Stimulated activated CD8-positive, alpha-beta memory T cell treated with anti-CD3 and anti-CD28 coated beads, Interleukin-4, amount 100 ng/mL, for 48 hours (primary cell): Measurements from ENCODE around the gene TGFBI.

ENCODE experiments used
- DNase-seq: peaks from one replicate; pipeline ENCODE4 v3.0.0-alpha.2; 2020

TGFBI gene

DNA sequence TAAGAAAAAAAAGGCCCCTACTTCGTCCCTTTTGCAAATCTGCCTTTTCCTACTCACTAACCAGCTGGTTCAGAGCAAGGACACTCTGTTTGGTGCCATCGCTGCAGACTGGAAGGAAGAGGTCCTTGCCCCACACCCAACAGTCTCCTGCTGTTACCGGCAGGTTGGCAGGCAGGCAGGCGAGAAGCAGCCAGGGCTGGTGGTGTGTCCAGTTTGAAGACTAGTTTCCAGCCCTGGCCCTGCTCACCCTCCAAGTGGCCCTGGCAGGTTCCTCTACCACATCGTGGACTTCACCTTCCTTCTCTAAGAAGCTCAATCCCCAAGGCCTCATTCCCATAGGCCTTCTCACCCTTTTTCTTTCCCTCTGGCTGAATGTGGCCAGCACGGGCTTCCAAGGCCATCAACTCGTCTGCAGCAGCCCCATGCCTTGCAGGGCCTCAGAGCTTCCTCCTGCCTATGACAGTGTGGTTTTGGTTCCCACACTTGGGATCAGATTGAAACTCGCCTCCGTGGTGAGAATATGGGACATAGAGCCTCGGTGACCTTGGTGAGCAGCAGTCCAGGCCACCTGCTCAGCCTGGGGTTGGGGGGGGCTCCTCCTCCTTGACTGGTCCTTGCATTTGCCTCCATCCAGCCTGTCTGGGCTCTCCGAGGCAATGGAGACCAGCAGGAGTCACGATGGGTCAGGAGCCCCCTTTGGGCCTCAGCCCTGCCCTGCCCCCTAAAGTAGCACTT, 22.9 kb downstream of the TGFBI start:
- DNase-seq: no peak

GRCh38 chr5:136052692-136053335, 24.0 kb downstream of the TGFBI start:
- no peak for DNase-seq

DNA sequence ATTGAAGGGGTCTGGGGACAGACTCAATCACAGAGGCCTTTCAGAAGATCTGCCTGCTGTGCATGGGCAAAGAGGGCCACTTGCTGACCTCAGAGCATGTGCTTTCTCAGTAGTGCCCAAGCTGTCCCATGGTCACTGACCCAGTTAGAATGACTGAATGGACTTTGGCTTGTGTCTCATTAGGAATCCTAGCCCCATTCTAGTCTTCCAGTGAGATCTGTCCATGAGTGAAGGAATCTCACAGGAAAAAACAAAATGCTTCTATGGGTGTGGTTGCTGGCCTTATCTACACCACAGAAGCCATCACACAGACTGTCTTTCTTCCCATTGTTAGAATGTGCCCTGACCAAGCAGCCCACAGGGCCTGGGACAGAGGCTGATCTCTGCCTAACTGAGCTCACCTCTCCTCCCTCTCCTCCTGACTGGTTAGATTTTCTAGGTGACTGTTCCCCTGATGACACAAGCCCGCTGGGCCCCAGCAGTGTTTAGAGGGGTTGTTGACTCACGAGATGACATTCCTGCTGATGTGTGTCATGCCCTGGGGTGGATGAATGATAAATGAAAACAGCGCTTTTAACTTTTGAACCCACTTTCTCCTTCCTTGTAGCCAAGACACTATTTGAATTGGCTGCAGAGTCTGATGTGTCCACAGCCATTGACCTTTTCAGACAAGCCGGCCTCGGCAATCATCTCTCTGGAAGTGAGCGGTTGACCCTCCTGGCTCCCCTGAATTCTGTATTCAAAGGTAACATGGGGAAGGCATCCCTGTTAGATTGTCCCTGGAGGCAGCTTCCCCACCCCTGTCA, 24.8 kb downstream of the TGFBI start:
- no peak for DNase-seq

DNA sequence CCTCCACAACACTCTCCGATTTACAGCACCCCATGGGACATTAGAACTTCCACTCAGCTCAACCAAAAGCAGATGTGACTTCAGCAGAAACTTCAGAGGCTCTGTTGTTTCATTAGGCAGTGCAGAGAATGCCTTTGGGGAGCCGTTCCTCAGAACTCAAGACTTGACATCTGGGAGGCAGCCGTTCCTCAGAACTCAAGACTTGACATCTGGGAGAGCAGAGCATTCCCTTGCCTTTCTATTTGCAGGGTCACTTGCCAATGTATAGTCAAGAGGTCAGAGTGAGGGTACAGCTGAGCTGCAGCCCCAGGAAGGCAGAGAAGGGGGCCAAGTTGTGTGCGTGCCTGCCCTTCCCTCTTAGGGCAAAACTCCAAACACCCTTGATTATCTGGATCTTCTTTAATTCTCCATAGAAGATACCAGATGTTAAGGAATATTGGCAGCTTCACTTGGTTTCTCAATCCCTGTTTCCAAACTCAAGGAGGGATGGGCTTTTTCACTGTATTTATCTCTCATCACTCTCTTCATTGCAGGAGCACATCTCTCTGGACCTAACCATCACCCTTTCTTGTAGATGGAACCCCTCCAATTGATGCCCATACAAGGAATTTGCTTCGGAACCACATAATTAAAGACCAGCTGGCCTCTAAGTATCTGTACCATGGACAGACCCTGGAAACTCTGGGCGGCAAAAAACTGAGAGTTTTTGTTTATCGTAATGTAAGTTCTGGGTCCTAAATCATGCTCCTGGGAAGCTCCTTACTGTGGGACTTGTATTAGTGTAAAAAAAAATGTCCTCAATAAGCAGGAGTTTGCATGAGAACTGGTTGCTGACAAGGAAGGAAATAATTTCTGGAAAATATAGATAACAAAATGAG, 25.6 kb downstream of the TGFBI start:
- DNase-seq: no peak

GRCh38 chr5:136055612-136056309, 27.0 kb downstream of the TGFBI start:
- no peak for DNase-seq

DNA sequence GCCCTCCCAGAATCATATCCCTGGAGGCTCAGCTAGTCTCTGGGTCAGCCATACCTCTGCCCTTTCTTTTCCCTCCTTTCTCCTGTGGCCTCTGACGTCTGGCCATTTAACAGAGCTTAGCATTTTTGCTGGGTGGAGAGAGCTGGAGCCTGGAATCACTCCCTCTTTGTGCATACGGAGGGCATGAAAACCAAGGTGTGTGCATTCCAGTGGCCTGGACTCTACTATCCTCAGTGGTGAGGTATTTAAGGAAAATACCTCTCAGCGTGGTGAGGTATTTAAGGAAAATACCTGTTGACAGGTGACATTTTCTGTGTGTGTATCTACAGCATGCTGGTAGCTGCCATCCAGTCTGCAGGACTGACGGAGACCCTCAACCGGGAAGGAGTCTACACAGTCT, 27.5 kb downstream of the TGFBI start:
- no peak for DNase-seq

GRCh38 chr5:136056771-136057335, 28.1 kb downstream of the TGFBI start:
- no peak for DNase-seq

DNA sequence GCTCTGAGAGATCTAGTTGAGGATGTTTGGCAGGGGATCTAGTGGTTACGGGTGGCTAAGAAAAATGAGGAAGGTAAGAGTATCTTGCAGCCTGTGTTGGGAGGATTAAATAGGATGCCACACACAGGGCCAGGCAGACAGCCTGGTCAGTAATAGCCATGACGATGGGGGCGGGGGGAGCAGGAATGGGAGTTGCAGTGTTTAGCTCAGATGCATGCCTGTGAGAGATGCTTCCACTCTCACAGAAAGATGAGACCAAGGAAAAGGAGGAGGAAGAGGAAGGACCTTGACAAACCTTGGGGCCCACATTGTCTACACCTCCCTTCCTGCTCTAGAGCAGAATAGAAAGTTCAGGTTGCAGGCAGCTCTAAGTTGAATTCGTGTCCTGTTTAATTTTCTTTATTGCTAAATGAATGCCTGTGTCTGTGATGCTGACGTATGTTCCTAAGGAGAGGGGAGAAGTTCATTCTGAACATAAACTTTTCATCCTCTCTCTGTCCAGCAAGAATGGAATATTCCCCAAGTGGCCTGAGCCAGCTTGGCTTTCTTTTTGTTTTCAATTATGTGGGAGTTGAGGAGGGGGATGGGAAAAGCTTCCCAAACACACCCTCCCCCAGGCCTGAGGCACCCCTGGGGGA, 28.7 kb downstream of the TGFBI start:
- DNase-seq: no peak

- no peak for DNase-seq
Observed at GRCh38 chr5:136058039-136058971, 29.5 kb downstream of the TGFBI start.

- DNase-seq: no peak
Observed at GRCh38 chr5:136058972-136059354, 30.2 kb downstream of the TGFBI start.

- DNase-seq: no peak
Observed at GRCh38 chr5:136060963-136061362, 32.2 kb downstream of the TGFBI start.

DNA sequence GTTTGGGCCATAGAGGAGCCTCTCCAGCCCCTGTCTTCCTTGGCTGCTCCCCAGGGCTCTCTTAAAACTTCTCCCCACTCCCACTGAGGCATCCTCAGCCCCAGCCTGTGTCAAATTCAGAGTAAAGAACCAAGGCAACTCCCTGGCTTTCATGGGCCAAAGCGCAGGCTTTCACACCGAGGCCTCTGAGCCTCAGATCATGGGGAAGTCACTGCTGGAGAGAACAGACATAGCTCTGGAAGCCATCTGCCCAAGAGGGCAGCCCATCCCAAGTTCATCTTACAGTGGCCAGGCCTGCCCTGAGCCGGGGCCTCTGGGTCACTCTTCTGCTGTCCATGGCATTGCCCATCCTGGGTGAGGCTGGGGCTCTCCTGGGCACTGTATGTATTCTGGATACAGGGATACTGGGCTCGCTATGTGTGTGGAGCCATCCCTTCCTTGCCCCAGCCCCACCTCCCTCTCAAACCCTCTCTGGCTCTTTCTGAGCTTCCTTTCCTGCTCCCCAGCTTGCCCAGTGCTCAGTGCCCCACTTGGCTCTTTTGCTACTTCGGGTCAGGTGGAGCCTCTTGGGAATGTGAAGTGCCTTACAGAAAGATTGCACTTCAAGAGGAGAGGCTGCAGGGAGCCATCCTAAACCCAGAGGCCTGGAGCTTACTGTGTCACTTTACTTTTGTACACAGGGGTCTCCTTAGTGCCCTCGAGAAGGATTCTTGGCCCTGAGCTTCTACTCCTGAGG, 33.0 kb downstream of the TGFBI start:
- DNase-seq: no peak

DNA sequence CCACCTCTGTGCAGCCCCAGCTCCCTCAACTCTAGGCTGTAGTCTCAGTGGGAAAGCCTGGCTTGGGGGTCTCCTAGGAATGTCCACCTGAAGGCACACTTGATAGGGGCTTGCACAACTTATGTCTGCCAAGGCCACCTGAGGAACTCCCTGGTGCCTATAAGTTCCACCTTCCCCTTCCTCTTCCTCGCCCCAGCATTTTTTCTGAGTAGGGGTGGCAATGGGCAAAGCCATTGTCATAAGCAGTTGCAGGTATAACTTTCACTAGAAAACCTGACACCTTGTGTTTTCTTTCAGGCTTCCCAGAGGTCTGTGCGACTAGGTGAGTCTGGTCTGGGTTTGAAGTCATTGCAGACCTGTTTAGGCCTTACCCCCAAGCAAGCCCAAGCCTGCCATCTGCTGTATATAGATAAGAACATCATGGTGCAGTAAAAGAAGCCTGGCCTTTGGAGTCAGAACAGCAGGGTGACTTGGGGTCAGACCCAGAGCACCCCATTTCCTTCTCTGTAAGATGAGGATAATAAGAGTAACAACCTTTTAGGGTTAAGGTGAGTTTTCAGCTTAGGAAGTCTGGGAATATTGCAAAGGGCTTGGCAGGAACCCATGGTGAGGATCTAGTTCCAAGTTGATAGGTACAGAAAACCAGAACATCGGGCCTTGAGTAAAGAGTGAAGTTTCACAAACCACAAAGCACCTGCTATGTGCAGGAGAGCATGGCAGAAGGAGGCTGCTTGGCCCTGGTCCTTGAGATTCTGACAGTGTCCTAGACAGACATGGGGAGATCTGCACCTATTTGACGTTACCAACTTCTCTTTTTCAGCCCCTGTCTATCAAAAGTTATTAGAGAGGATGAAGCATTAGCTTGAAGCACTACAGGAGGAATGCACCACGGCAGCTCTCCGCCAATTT, 33.8 kb downstream of the TGFBI start:
- no peak for DNase-seq

DNA sequence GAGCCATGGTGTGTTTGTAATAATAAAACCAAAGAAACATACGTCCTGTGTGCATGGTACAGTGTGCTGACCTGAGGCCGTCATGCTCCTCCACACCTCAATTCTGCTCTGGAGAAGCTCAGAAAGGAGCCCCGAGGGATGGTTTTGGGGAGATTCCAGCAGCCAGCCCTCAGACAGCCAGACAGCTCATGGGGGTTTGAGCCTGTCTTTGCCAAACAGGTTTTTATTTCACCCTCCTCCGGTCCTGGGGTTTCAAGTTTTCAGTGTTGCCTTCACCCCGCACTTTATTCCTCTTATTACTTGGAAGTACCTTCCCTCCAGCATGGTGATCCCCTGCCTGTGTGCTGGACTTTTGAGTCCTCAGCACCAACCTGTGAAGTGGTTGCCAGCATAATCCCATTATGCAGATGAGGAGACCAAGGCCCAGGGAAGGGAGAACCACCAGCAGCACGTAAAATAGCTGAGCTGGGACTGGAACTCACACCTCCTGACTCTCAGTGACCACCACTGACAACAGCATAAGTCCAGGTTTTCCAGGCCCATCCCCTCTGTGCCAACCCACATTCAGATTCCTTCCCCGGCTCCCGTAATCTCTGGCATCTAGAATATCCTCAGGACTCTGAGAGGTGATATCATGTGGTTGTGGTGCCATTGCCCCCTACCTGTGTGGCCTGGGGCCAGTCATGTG, 35.1 kb downstream of the TGFBI start:
- no peak for DNase-seq

GRCh38 chr5:136064510-136064909, 35.7 kb downstream of the TGFBI start:
- no peak for DNase-seq

DNA sequence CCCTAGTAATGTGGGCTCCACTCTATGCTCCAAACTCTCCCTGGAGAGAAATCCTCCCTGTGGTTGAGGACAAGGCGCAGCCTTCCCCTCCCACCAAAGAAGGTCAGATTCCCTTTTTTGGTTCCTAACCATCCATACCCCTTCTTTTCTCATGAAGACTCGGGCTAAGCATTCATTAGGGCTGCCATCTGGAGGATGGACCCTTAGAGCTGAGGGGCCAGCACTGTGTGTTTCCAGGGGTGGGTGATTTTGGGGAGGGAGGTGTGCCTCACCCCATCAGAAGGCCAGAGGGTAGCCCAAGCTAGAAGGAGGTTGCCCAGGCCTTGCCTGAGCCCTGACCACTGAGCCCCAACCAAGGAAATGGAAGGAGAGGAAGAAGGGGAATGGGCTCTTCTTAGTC, 36.8 kb downstream of the TGFBI start:
- no peak for DNase-seq

- no peak for DNase-seq
Observed at GRCh38 chr5:136066661-136067271, 38.0 kb downstream of the TGFBI start.
